ENCODE measurements around the gene SPRY2. TPM values are rescaled to one million over a fixed set of nuclear protein-coding genes. Genes with fewer than 3 reads are reported as not detected.

The SPRY2 gene
- total RNA-seq, 2 experiments from 2014 or later, result 0.33 to 0.45 TPM

DNA sequence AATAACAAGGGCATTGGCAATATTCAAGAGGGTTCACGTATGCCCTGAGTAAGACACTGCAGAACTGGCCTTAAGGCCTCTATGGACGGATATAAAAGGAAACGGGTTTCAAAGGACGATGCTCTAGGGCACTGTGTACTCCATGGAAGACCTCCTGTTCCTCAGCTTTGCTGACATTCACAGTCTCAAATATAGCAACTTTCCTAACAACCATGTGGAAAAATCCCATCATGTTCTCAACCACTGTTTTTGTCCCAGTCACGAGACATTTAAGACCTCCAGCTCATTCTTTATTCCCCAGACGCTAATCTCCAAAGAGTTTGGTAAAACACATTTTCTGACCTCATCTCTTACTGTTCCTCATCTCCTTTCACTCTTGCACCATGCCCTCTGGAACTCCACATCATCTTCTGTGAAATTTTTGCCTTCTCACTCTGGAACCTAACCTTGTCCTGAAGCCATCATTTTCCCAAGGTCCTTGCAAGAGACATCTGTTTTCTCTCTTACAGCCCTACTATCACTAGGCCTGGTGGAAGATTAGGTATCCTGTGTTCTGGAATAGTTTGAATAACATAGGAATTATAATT is 37.6 kb downstream of the SPRY2 start:
- Mint-ChIP-seq H3K27me3 (no peaks in the 10 kb centered on the region), H3K4me1 (ENCODE audit: low read depth) (no peaks in the 10 kb centered on the region), H3K27ac (no peak overlapping the region), H3K4me3 (no peak overlapping the region), H3K9me3 (peaks cover 4% of the 10 kb centered on the region), H3K36me3 (ENCODE audit: low read depth) (no peaks in the 10 kb centered on the region)
- Histone ChIP-seq H3K36me3 (ENCODE audit: insufficient read depth, low read length) (no peaks in the 10 kb centered on the region), H3K9me3 (ENCODE audit: control insufficient read depth in 1 of 2, insufficient read depth in 1 of 2, low read length in 2 of 2) (peaks cover 0 to 7% of the 10 kb centered on the region in 2 experiments), H3K4me1 (ENCODE audit: insufficient read depth, low read length) (no peaks in the 10 kb centered on the region), H3K27ac (ENCODE audit: low read depth in 1 of 2, low read length in 2 of 2) (no peak overlapping the region), H3K4me3 (ENCODE audit: low read length) (no peak overlapping the region), H3K27me3 (ENCODE audit: control insufficient read depth in 1 of 2, insufficient read depth in 2 of 2, low read length in 2 of 2) (no peaks in the 10 kb centered on the region)
- TF ChIP-seq, protein P1, sequence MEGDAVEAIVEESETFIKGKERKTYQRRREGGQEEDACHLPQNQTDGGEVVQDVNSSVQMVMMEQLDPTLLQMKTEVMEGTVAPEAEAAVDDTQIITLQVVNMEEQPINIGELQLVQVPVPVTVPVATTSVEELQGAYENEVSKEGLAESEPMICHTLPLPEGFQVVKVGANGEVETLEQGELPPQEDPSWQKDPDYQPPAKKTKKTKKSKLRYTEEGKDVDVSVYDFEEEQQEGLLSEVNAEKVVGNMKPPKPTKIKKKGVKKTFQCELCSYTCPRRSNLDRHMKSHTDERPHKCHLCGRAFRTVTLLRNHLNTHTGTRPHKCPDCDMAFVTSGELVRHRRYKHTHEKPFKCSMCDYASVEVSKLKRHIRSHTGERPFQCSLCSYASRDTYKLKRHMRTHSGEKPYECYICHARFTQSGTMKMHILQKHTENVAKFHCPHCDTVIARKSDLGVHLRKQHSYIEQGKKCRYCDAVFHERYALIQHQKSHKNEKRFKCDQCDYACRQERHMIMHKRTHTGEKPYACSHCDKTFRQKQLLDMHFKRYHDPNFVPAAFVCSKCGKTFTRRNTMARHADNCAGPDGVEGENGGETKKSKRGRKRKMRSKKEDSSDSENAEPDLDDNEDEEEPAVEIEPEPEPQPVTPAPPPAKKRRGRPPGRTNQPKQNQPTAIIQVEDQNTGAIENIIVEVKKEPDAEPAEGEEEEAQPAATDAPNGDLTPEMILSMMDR (IDR thresholded peaks at IDR 0.05), result no peak
- ChIA-PET POLR2A (no interaction called here), CTCF (no interaction called here)
- no peak for ATAC-seq (ENCODE audit: poor library complexity)
- intact Hi-C loops (cut with DNase I, micrococcal nuclease), result no loop called here
- DNase-seq, result no peak

DNA sequence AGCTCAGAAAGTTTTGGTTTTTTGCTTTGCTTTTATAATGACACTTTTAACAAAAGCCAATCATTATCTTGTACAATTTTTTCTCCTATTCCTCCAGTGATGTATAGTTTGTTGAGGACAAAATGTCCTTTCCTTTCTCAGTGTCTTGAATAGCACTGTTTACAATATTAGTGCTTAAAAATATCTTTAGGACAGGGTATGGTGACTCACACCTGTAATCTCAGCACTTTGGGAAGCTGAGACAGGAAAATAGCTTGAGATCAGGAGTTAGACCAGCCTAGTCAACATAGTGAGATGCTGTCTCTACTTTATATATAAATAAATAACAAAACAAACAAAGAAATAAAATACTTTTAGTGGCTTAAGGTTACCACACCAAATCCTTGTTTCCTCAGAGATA is 41.9 kb downstream of the SPRY2 start:
- POLR2A ChIA-PET, result no interaction called here
- no peak for ATAC-seq (ENCODE audit: poor library complexity)
- TF ChIP-seq, protein P1 (IDR thresholded peaks at IDR 0.05), result no peak
- Mint-ChIP-seq H3K9me3 (no peaks in the 10 kb centered on the region), H3K36me3 (ENCODE audit: low read depth) (no peaks in the 10 kb centered on the region), H3K4me3 (no peak overlapping the region), H3K27ac (no peak overlapping the region), H3K4me1 (ENCODE audit: low read depth) (no peaks in the 10 kb centered on the region), H3K27me3 (no peaks in the 10 kb centered on the region)
- Histone ChIP-seq H3K27ac (ENCODE audit: low read depth in 1 of 2, low read length in 2 of 2) (no peak overlapping the region), H3K9me3 (ENCODE audit: control insufficient read depth in 1 of 2, insufficient read depth in 1 of 2, low read length in 2 of 2) (peaks cover 0 to 3% of the 10 kb centered on the region in 2 experiments), H3K27me3 (ENCODE audit: control insufficient read depth in 1 of 2, insufficient read depth in 2 of 2, low read length in 2 of 2) (no peaks in the 10 kb centered on the region), H3K4me1 (ENCODE audit: insufficient read depth, low read length) (no peaks in the 10 kb centered on the region), H3K36me3 (ENCODE audit: insufficient read depth, low read length) (no peaks in the 10 kb centered on the region), H3K4me3 (ENCODE audit: low read length) (no peak overlapping the region)
- no peak for DNase-seq
- intact Hi-C loops (cut with DNase I, micrococcal nuclease), result no loop called here
- CTCF ChIA-PET, result no interaction called here

DNA sequence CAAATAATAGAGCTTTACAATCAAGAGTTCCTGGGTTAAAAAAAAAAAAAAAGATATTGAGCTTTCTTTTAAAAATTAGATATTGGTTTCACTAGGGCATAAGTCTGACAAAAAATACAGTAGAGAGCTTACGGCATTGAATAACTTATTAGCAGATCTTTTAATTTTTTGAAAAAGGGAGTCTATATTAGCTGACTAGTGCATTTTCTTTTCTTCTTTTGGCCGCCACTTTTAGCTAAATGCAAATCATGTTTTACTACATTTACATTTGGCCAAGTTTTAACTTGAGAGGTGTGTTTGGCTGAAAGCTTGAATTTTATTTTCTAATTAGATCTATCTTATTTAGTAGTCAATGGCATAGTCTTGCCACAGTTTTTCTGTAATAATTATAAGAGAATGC is 43.4 kb downstream of the SPRY2 start:
- Mint-ChIP-seq H3K9me3 (no peaks in the 10 kb centered on the region), H3K4me3 (no peak overlapping the region), H3K36me3 (ENCODE audit: low read depth) (no peaks in the 10 kb centered on the region), H3K27me3 (no peaks in the 10 kb centered on the region), H3K4me1 (ENCODE audit: low read depth) (no peaks in the 10 kb centered on the region), H3K27ac (no peak overlapping the region)
- TF ChIP-seq, protein P1 (IDR thresholded peaks at IDR 0.05), result no peak
- no peaks in the 10 kb centered on the region for H3K36me3 ChIP-seq (ENCODE audit: insufficient read depth, low read length)
- no peak overlapping the region for H3K4me3 ChIP-seq (ENCODE audit: low read length)
- peaks cover 0 to 4% of the 10 kb centered on the region in 2 experiments for H3K9me3 ChIP-seq (ENCODE audit: control insufficient read depth in 1 of 2, insufficient read depth in 1 of 2, low read length in 2 of 2)
- ChIA-PET POLR2A (no interaction called here), CTCF (no interaction called here)
- ATAC-seq (ENCODE audit: poor library complexity), result no peak
- no peak overlapping the region for H3K27ac ChIP-seq (ENCODE audit: low read depth in 1 of 2, low read length in 2 of 2)
- intact Hi-C loops (cut with DNase I, micrococcal nuclease), result no loop called here
- H3K27me3 ChIP-seq (ENCODE audit: control insufficient read depth in 1 of 2, insufficient read depth in 2 of 2, low read length in 2 of 2), result no peaks in the 10 kb centered on the region
- no peaks in the 10 kb centered on the region for H3K4me1 ChIP-seq (ENCODE audit: insufficient read depth, low read length)
- no peak for DNase-seq
